Panc1 (cell line): ENCODE results near the gene HLA-G.

Experiments used
- POLR2AphosphoS5 ChIP-seq: IDR thresholded peaks from 2 replicates; pipeline ENCODE4 v1.6.1; 2012; ENCODE audit warnings: mild to moderate bottlenecking, low read depth, low read length, moderate library complexity
- TF ChIP-seq, protein P1 (sequence below): fragments of 450-650 bp; IDR thresholded peaks from 2 replicates; pipeline ENCODE4 v1.5.1; 2017; ENCODE audit warnings: mild to moderate bottlenecking

DNA sequence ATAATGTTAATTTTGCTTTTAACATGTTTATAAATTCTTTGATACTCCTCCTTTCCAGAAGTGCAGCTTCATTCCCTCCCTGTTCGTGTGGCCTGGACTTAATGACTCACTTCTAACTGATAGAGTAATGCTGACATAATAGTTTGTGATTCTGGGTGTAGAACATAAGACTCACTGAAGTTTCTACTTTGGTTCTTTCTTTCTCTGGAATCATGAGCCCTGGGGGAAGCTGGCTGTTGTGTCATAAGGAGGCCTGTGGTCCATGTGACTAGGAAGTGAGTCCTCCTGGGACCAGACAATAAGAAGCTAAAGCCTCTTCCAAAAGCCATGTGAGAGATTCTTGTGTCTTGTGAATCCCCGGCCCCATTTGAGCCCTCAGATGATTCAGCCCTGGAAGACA, 30.5 kb upstream of the HLA-G start:
- no peak for TF ChIP-seq POLR2AphosphoS5
- TF ChIP-seq, protein P1, sequence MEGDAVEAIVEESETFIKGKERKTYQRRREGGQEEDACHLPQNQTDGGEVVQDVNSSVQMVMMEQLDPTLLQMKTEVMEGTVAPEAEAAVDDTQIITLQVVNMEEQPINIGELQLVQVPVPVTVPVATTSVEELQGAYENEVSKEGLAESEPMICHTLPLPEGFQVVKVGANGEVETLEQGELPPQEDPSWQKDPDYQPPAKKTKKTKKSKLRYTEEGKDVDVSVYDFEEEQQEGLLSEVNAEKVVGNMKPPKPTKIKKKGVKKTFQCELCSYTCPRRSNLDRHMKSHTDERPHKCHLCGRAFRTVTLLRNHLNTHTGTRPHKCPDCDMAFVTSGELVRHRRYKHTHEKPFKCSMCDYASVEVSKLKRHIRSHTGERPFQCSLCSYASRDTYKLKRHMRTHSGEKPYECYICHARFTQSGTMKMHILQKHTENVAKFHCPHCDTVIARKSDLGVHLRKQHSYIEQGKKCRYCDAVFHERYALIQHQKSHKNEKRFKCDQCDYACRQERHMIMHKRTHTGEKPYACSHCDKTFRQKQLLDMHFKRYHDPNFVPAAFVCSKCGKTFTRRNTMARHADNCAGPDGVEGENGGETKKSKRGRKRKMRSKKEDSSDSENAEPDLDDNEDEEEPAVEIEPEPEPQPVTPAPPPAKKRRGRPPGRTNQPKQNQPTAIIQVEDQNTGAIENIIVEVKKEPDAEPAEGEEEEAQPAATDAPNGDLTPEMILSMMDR, result no peak
